Measurements from ENCODE around the gene ANO7. TPM values are rescaled to one million over a fixed set of nuclear protein-coding genes. Genes with fewer than 3 reads are reported as not detected.
A peak's percentile ranks its signal among the peaks of the same experiment; 100 is the strongest.

Gene ANO7
- polyA plus RNA-seq, 6 donors from 2014 or later = not detected

DNA sequence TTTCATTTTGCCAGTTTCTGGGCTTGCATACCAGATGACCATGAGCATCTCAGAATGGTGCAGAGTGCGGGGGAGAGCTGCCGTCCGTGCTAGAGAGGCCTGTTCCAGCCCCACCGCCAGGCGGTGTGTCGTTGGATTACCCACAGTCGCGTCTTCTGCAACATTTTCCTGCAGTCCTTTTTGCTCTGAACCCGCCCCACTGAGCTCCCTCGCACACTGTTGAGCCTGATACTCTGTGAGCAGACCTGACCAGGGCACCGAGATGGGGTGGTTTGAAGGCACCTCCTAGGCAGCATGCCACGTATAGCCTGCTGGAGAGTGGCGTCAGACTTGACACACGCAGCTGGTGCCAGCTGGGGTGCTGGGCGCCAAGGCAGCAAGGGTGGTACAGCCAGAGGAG is 20.1 kb upstream of the ANO7 start:
- no peaks in the 10 kb centered on the region for H3K27me3 Mint-ChIP-seq
- H3K27ac Mint-ChIP-seq = peak overlapping the region in 1 of 6 donors; percentile 58
- ATAC-seq (ENCODE audit: low read depth in 2 of 2) = no peak
- peaks cover 8 to 20% (median 13%) of the 10 kb centered on the region in 7 donors for H3K9me3 Mint-ChIP-seq
- H3K4me1 Mint-ChIP-seq = peaks cover 0 to 5% (median 0%) of the 10 kb centered on the region in 3 donors
- no peak for DNase-seq
- peaks cover 39 to 43% of the 10 kb centered on the region in 2 donors for H3K36me3 Mint-ChIP-seq
- H3K4me3 Mint-ChIP-seq = no peak overlapping the region

- Mint-ChIP-seq H3K4me1 (no peaks in the 10 kb centered on the region), H3K27me3 (no peaks in the 10 kb centered on the region), H3K4me3 (no peak overlapping the region), H3K9me3 (peaks cover 8 to 20% (median 15%) of the 10 kb centered on the region in 7 donors), H3K36me3 (peaks cover 45 to 56% of the 10 kb centered on the region in 2 donors), H3K27ac (peak overlapping the region in 3 of 6 donors; percentile 9 to 46 (median 26))
- no peak for DNase-seq
- no peak for ATAC-seq (ENCODE audit: low read depth in 2 of 2)
These were observed 14.9 kb upstream of the ANO7 start for GRCh38 chr2:241173557-241173956.

GRCh38 chr2:241177526-241178334 is 10.7 kb upstream of the ANO7 start:
- Mint-ChIP-seq H3K27me3 (no peaks in the 10 kb centered on the region), H3K36me3 (peaks cover 11 to 20% of the 10 kb centered on the region in 2 donors), H3K4me1 (no peaks in the 10 kb centered on the region), H3K4me3 (no peak overlapping the region), H3K9me3 (peaks cover 0 to 4% (median 0%) of the 10 kb centered on the region in 7 donors), H3K27ac (no peak overlapping the region)
- ATAC-seq (ENCODE audit: low read depth in 2 of 2) = no peak
- DNase-seq = no peak

DNA sequence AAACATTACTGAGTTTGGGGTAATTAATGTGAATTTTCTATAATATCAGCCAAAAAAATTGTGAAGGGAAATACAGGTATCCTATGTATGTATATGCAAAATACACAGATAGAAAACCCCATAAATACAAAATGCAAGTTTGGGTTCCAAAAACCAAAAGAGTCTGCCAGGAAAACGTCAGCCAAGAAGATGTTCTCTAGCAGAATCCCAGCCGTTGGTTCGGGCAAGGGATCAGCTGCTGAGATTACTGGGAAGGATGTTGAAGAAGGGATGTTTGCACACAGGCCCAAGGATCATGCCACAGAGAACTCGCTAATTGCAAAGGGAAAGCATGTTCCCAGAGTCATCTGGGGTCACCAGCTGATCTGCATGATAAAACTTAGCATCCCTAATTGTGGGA is 9.5 kb upstream of the ANO7 start:
- no peaks in the 10 kb centered on the region for H3K27me3 Mint-ChIP-seq
- DNase-seq (no peak), ATAC-seq (ENCODE audit: low read depth in 2 of 2) (no peak)
- no peaks in the 10 kb centered on the region for H3K9me3 Mint-ChIP-seq
- H3K4me3 Mint-ChIP-seq = no peak overlapping the region
- H3K4me1 Mint-ChIP-seq = no peaks in the 10 kb centered on the region
- H3K36me3 Mint-ChIP-seq = peaks cover 6 to 15% of the 10 kb centered on the region in 2 donors
- H3K27ac Mint-ChIP-seq = peak overlapping the region in 1 of 6 donors; percentile 3

DNA sequence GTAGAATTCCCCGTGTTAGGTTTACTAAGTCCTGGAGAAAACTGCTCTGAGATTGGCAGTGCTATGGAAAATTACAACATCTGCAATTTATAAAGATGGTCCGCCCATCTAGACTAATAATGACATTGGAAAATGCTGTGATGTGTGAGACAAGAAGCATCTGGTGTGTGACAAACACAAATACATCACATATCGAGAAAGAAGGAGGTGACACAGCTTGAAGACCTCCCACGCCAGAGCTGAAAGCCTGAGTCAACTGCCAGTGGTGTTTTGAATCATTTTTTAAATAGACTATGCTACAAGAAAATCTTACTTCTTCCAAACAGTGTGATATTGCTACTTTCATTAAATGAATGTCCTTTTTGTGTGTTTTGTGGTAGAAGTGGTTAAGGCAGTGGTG is 8.6 kb upstream of the ANO7 start:
- DNase-seq = no peak
- no peak overlapping the region for H3K4me3 Mint-ChIP-seq
- H3K4me1 Mint-ChIP-seq = no peaks in the 10 kb centered on the region
- peaks cover 5 to 7% of the 10 kb centered on the region in 2 donors for H3K36me3 Mint-ChIP-seq
- no peaks in the 10 kb centered on the region for H3K9me3 Mint-ChIP-seq
- no peaks in the 10 kb centered on the region for H3K27me3 Mint-ChIP-seq
- ATAC-seq (ENCODE audit: low read depth in 2 of 2) = no peak
- H3K27ac Mint-ChIP-seq = no peak overlapping the region

GRCh38 chr2:241180495-241180894 is 8.0 kb upstream of the ANO7 start:
- H3K4me1 Mint-ChIP-seq = no peaks in the 10 kb centered on the region
- DNase-seq (no peak), ATAC-seq (ENCODE audit: low read depth in 2 of 2) (no peak)
- H3K36me3 Mint-ChIP-seq = peaks cover 0 to under 1% of the 10 kb centered on the region in 2 donors
- no peaks in the 10 kb centered on the region for H3K27me3 Mint-ChIP-seq
- no peak overlapping the region for H3K4me3 Mint-ChIP-seq
- H3K9me3 Mint-ChIP-seq = no peaks in the 10 kb centered on the region
- peak overlapping the region in 1 of 6 donors; percentile 60 for H3K27ac Mint-ChIP-seq

GRCh38 chr2:241182126-241182525 is 6.4 kb upstream of the ANO7 start:
- DNase-seq (no peak), ATAC-seq (ENCODE audit: low read depth in 2 of 2) (no peak)
- no peaks in the 10 kb centered on the region for H3K27me3 Mint-ChIP-seq
- H3K9me3 Mint-ChIP-seq = no peaks in the 10 kb centered on the region
- no peak overlapping the region for H3K27ac Mint-ChIP-seq
- no peak overlapping the region for H3K4me3 Mint-ChIP-seq
- H3K4me1 Mint-ChIP-seq = no peaks in the 10 kb centered on the region
- no peaks in the 10 kb centered on the region for H3K36me3 Mint-ChIP-seq

DNA sequence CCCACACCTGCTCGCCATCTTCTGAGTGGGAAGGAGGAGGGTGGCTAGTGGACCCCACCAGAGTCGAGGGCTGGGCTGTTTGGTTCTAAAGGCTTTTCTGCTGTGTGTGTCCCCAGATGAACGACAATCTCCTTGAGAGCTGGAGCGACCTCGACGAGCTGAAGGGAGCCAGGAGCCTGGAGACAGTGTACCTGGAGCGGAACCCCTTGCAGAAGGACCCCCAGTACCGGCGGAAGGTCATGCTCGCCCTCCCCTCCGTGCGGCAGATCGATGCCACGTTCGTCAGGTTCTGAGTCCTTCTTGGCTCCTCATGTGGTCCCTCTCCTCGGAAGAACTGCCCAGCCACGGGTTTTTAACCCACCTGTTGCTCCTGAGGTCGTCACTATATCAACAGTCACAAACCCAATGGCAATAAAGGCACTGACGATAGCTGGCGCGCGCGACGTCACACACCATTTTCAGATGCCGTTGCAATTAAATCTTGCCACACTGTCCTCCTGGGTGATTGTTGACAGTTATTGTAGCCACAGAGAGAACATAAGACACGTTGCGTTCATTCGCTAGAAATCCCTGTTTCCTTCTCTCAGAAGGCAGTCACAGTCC is 5.8 kb upstream of the ANO7 start:
- no peak for DNase-seq
- Mint-ChIP-seq H3K27me3 (no peaks in the 10 kb centered on the region), H3K27ac (no peak overlapping the region), H3K4me3 (no peak overlapping the region), H3K9me3 (no peaks in the 10 kb centered on the region), H3K36me3 (no peaks in the 10 kb centered on the region), H3K4me1 (no peaks in the 10 kb centered on the region)
- ATAC-seq (ENCODE audit: low read depth in 2 of 2) = no peak

- H3K27me3 Mint-ChIP-seq = no peaks in the 10 kb centered on the region
- no peak overlapping the region for H3K4me3 Mint-ChIP-seq
- no peaks in the 10 kb centered on the region for H3K36me3 Mint-ChIP-seq
- H3K9me3 Mint-ChIP-seq = no peaks in the 10 kb centered on the region
- H3K4me1 Mint-ChIP-seq = peaks cover 0 to 3% (median 0%) of the 10 kb centered on the region in 3 donors
- ATAC-seq (ENCODE audit: low read depth in 2 of 2) = no peak
- H3K27ac Mint-ChIP-seq = no peak overlapping the region
- DNase-seq = no peak
These were observed 5.3 kb upstream of the ANO7 start for GRCh38 chr2:241183221-241183620.

DNA sequence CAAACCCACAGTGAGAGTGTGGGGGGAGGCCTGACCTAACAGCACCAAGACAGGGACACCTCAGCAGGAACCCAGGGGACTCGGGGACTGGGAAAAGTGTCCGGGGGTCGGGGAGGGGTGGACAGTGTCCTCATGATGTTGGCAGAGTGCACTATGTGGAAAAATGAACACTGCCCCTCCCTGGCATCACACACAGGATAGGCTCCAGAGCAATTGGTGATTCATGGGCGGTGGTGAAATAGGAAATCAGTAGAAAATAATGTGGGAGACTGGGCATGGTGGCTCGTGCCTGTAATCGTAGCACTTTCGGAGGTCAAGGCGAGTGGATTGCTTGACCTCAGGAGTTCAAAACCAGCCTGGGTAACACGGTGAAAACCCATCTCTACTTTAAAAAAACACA is 3.6 kb upstream of the ANO7 start:
- Mint-ChIP-seq H3K27ac (no peak overlapping the region), H3K36me3 (no peaks in the 10 kb centered on the region), H3K9me3 (no peaks in the 10 kb centered on the region), H3K4me1 (peaks cover 0 to 3% (median 0%) of the 10 kb centered on the region in 3 donors), H3K4me3 (no peak overlapping the region), H3K27me3 (no peaks in the 10 kb centered on the region)
- DNase-seq (no peak), ATAC-seq (ENCODE audit: low read depth in 2 of 2) (no peak)

DNA sequence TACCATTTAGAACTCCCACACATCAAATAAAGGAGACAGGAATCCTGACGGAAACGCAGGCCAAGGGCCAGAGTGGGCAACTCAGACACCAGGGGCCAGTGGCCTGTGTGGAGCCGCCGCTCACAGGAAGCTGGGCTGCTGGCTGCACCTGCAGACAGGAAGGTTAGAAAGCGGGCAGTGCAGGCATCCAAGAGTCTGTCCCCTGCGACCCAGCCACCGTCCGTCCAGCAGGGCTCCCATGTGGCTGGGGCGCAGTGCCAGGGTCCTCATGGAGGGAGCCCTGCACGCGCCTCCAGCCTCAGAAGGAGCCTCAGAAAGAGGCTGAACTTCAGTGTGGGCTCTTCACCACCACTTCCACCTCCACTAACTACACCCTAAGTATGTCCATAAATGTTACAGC is 2.5 kb upstream of the ANO7 start:
- no peak overlapping the region for H3K4me3 Mint-ChIP-seq
- DNase-seq = no peak
- H3K36me3 Mint-ChIP-seq = no peaks in the 10 kb centered on the region
- peaks cover 0 to 3% (median 0%) of the 10 kb centered on the region in 3 donors for H3K4me1 Mint-ChIP-seq
- no peak for ATAC-seq (ENCODE audit: low read depth in 2 of 2)
- H3K27me3 Mint-ChIP-seq = no peaks in the 10 kb centered on the region
- no peaks in the 10 kb centered on the region for H3K9me3 Mint-ChIP-seq
- H3K27ac Mint-ChIP-seq = no peak overlapping the region

GRCh38 chr2:241187101-241187917 is 1.2 kb upstream of the ANO7 start:
- no peaks in the 10 kb centered on the region for H3K36me3 Mint-ChIP-seq
- ATAC-seq (ENCODE audit: low read depth in 2 of 2) (no peak), DNase-seq (no peak)
- no peaks in the 10 kb centered on the region for H3K9me3 Mint-ChIP-seq
- no peak overlapping the region for H3K4me3 Mint-ChIP-seq
- no peaks in the 10 kb centered on the region for H3K27me3 Mint-ChIP-seq
- H3K27ac Mint-ChIP-seq = peak overlapping the region in 2 of 6 donors; percentile 56 to 65
- H3K4me1 Mint-ChIP-seq = peaks cover 0 to 3% (median 0%) of the 10 kb centered on the region in 3 donors

GRCh38 chr2:241187918-241188234 is 601 bp upstream of the ANO7 start:
- Mint-ChIP-seq H3K4me1 (peaks cover 0 to 3% (median 0%) of the 10 kb centered on the region in 3 donors), H3K4me3 (no peak overlapping the region), H3K27ac (peak overlapping the region in 1 of 6 donors; percentile 56), H3K36me3 (no peaks in the 10 kb centered on the region), H3K9me3 (no peaks in the 10 kb centered on the region), H3K27me3 (no peaks in the 10 kb centered on the region)
- DNase-seq (no peak), ATAC-seq (ENCODE audit: low read depth in 2 of 2) (no peak)

Measured in naive B cell (primary cell).